H1 (cell line): ENCODE data around the gene SH3RF3. TPM values are rescaled to one million over a fixed set of nuclear protein-coding genes. Genes with fewer than 3 reads are reported as not detected.

Experiments
- CTCF ChIA-PET: fragments of 300-600 bp; sonication (Branson Sonifier 250); formaldehyde crosslinking; loops from one replicate; lab custom pipeline; 2021; ENCODE audit not compliant: partially characterized antibody; lab: Charles Lee
- POLR2A ChIA-PET: fragments of 300-600 bp; sonication (Branson Sonifier 250); formaldehyde crosslinking; loops from one replicate; lab custom pipeline; 2021; ENCODE audit warnings: inconsistent platforms; ENCODE audit not compliant: partially characterized antibody; lab: Charles Lee
- DNase-seq, 2 experiments: peaks; one replicate each; pipeline versions ENCODE4 v3.0.0 to v3.0.0-alpha.2; 2010 to 2022; ENCODE audit warnings: low spot score in 2 of 2, low read depth in 1 of 2, mixed read lengths in 1 of 2
- FAIRE-seq: peaks from 2 replicates; lab custom pipeline; 2011; peaks lifted over from hg19 to GRCh38; lab: Jason Lieb, UNC
- H2AFZ ChIP-seq: 2 replicates; pipeline ENCODE4 v1.8.1; 2012; ENCODE audit warnings: low read length, inconsistent platforms
- H2AK5ac ChIP-seq: 2 replicates; pipeline ENCODE4 v1.6.1; 2013; ENCODE audit warnings: low read depth, low read length
- H2BK120ac ChIP-seq: replicated peaks from 2 replicates; pipeline ENCODE3; 2013; ENCODE audit warnings: low read depth, low read length, inconsistent platforms
- H2BK12ac ChIP-seq: 2 replicates; pipeline ENCODE4 v1.6.1; 2013; ENCODE audit warnings: low read depth, low read length
- H2BK15ac ChIP-seq: 2 replicates; pipeline ENCODE4 v1.6.1; 2013; ENCODE audit warnings: low read length
- H2BK20ac ChIP-seq: 2 replicates; pipeline ENCODE4 v1.6.1; 2013; ENCODE audit warnings: low read length
- H2BK5ac ChIP-seq: 2 replicates; pipeline ENCODE4 v1.6.1; 2013; ENCODE audit warnings: low read depth, low read length
- H3K14ac ChIP-seq: 2 replicates; pipeline ENCODE4 v1.6.1; 2013; ENCODE audit warnings: inconsistent platforms; ENCODE audit not compliant: insufficient read length
- H3K18ac ChIP-seq: 2 replicates; pipeline ENCODE4 v1.6.1; 2013; ENCODE audit warnings: low read length; ENCODE audit errors: extremely low read depth
- H3K23ac ChIP-seq: 2 replicates; pipeline ENCODE4 v1.6.1; 2013; ENCODE audit warnings: inconsistent platforms; ENCODE audit not compliant: insufficient read length
- H3K23me2 ChIP-seq: 2 replicates; pipeline ENCODE4 v1.6.1; 2013; ENCODE audit warnings: low read depth, low read length
- H3K27ac ChIP-seq: 2 replicates; pipeline ENCODE4 v1.6.1; 2011; ENCODE audit warnings: low read depth, low read length, inconsistent platforms
- H3K27me3 ChIP-seq, 4 experiments: replicated peaks in 1 of 4; 1 replicate in 1 of 4; 2 replicates in 3 of 4; pipeline versions ENCODE4 v1.6.1 to v1.8.1; 2011 to 2013; ENCODE audit warnings: low read length in 3 of 4, mild to moderate bottlenecking in 3 of 4, inconsistent platforms in 2 of 4, mixed read lengths in 2 of 4, moderate library complexity in 1 of 4; ENCODE audit not compliant: control insufficient read depth in 3 of 4, insufficient read depth in 3 of 4; ENCODE audit errors: extremely low read depth in 1 of 4
- H3K36me3 ChIP-seq, 4 experiments: 2 replicates each; pipeline versions ENCODE4 v1.6.1 to v1.8.1; 2011 to 2013; ENCODE audit warnings: mild to moderate bottlenecking in 4 of 4, low read length in 3 of 4, moderate library complexity in 2 of 4, control low read depth in 1 of 4, inconsistent platforms in 1 of 4; ENCODE audit not compliant: insufficient read depth in 4 of 4, control insufficient read depth in 2 of 4
- H3K4ac ChIP-seq: replicated peaks from 2 replicates; pipeline ENCODE3; 2013; ENCODE audit warnings: low read length, low read depth, mixed read lengths, inconsistent platforms; ENCODE audit not compliant: insufficient read length
- H3K4me1 ChIP-seq, 4 experiments: replicated peaks in 1 of 4; 1 replicate in 1 of 4; 2 replicates in 3 of 4; pipeline versions ENCODE4 v1.6.1 to v1.8.1; 2011 to 2013; ENCODE audit warnings: low read length in 3 of 4, inconsistent platforms in 2 of 4, mixed read lengths in 1 of 4; ENCODE audit not compliant: insufficient read depth in 4 of 4, control insufficient read depth in 3 of 4
- H3K4me2 ChIP-seq, 2 experiments: 2 replicates each; pipeline versions ENCODE4 v1.6.1 to v1.8.1; 2011 to 2013; ENCODE audit warnings: low read depth in 2 of 2, low read length in 2 of 2, control low read depth in 1 of 2, inconsistent platforms in 1 of 2, mild to moderate bottlenecking in 1 of 2; ENCODE audit not compliant: insufficient read depth in 1 of 2
- H3K4me3 ChIP-seq, 4 experiments: fragments of 200-600, 300-600 bp in 1 of 4; sonication (generic), shearing (Covaris generic), sonication (Bioruptor Twin) in 1 of 4; 2 replicates each; pipeline versions ENCODE4 v1.5.1 to v1.8.1; 2011 to 2016; ENCODE audit warnings: low read length in 4 of 4, low read depth in 3 of 4, control low read depth in 2 of 4, inconsistent platforms in 2 of 4, mild to moderate bottlenecking in 2 of 4, mixed read lengths in 1 of 4, moderate library complexity in 1 of 4; ENCODE audit not compliant: insufficient read depth in 2 of 4; ENCODE audit errors: extremely low read depth in 1 of 4
- H3K56ac ChIP-seq: replicated peaks from 2 replicates; pipeline ENCODE3; 2013; ENCODE audit warnings: low read depth, mild to moderate bottlenecking, mixed read lengths, low read length, inconsistent platforms; ENCODE audit not compliant: insufficient read length
- H3K79me1 ChIP-seq: 2 replicates; pipeline ENCODE4 v1.6.1; 2013; ENCODE audit warnings: low read depth, low read length, control low read depth
- H3K79me2 ChIP-seq, 2 experiments: 2 replicates each; pipeline versions ENCODE4 v1.6.1 to v1.8.1; 2012 to 2013; ENCODE audit warnings: low read length in 2 of 2, mild to moderate bottlenecking in 2 of 2, inconsistent platforms in 1 of 2; ENCODE audit not compliant: insufficient read depth in 2 of 2, control insufficient read depth in 1 of 2
- H3K9ac ChIP-seq, 4 experiments: replicated peaks in 1 of 4; 1 replicate in 1 of 4; 2 replicates in 3 of 4; pipeline versions ENCODE4 v1.6.1 to v1.8.1; 2011 to 2013; ENCODE audit warnings: low read depth in 3 of 4, low read length in 3 of 4, control low read depth in 2 of 4, mild to moderate bottlenecking in 2 of 4, moderate library complexity in 2 of 4, inconsistent platforms in 1 of 4; ENCODE audit errors: extremely low read depth in 1 of 4
- H3K9me3 ChIP-seq, 2 experiments: 2 replicates each; pipeline versions ENCODE4 v1.6.1 to v1.8.1; 2012 to 2013; ENCODE audit warnings: mild to moderate bottlenecking in 2 of 2, moderate library complexity in 2 of 2, control low read depth in 1 of 2, inconsistent platforms in 1 of 2, low read depth in 1 of 2, low read length in 1 of 2, mixed read lengths in 1 of 2; ENCODE audit not compliant: insufficient read depth in 2 of 2
- H4K20me1 ChIP-seq, 2 experiments: replicated peaks in 1 of 2; 2 replicates each; pipeline versions ENCODE3 to v1.8.1; 2011 to 2013; ENCODE audit warnings: inconsistent platforms in 2 of 2, low read length in 2 of 2, mild to moderate bottlenecking in 1 of 2; ENCODE audit not compliant: insufficient read depth in 2 of 2, control insufficient read depth in 1 of 2
- H4K5ac ChIP-seq: 2 replicates; pipeline ENCODE4 v1.6.1; 2013; ENCODE audit warnings: low read length, low read depth, mixed read lengths, inconsistent platforms; ENCODE audit not compliant: insufficient read length
- H4K8ac ChIP-seq: 2 replicates; pipeline ENCODE4 v1.8.0; 2013; ENCODE audit warnings: mild to moderate bottlenecking, moderate library complexity, low read length, inconsistent platforms; ENCODE audit not compliant: insufficient read depth; ENCODE audit errors: extremely low read depth
- H4K91ac ChIP-seq: replicated peaks from 2 replicates; pipeline ENCODE3; 2013; ENCODE audit warnings: low read length, mixed read lengths, inconsistent platforms; ENCODE audit not compliant: insufficient read length
- CEBPB ChIP-seq: IDR thresholded peaks from 2 replicates; pipeline ENCODE4 v1.6.1; 2012; ENCODE audit warnings: low read depth, low read length
- CHD1 ChIP-seq: IDR thresholded peaks from 2 replicates; pipeline ENCODE4 v1.6.1; 2012; ENCODE audit warnings: low read depth, low read length, improper control_type of control experiment
- CREB1 ChIP-seq: IDR thresholded peaks from 2 replicates; pipeline ENCODE4 v1.6.1; 2012; ENCODE audit warnings: inconsistent platforms
- CTCF ChIP-seq, 3 experiments: IDR thresholded peaks; 1 replicate in 2 of 3; 2 replicates in 1 of 3; pipeline versions ENCODE4 v1.5.1 to v1.6.1; 2011; ENCODE audit warnings: low read length in 3 of 3, mild to moderate bottlenecking in 3 of 3, inconsistent platforms in 2 of 3, low read depth in 1 of 3, moderate library complexity in 1 of 3; ENCODE audit not compliant: insufficient read depth in 1 of 3; ENCODE audit errors: control extremely low read depth in 1 of 3
- HDAC2 ChIP-seq, 2 experiments: fragments of 300-600 bp in 1 of 2; sonication (generic) in 1 of 2; IDR thresholded peaks; 2 replicates each; pipeline ENCODE4 v1.6.1; 2011 to 2012; ENCODE audit warnings: low read depth in 2 of 2, low read length in 2 of 2, mild to moderate bottlenecking in 2 of 2, moderate library complexity in 2 of 2, borderline replicate concordance in 1 of 2, inconsistent platforms in 1 of 2
- POLR2A ChIP-seq, 2 experiments: IDR thresholded peaks; 1 replicate in 1 of 2; 2 replicates in 1 of 2; pipeline ENCODE4 v1.6.1; 2011; ENCODE audit warnings: low read depth in 2 of 2, low read length in 2 of 2, mild to moderate bottlenecking in 2 of 2; ENCODE audit errors: control extremely low read depth in 1 of 2
- POU5F1 ChIP-seq: IDR thresholded peaks from 2 replicates; pipeline ENCODE4 v1.6.1; 2011; ENCODE audit warnings: low read depth, mild to moderate bottlenecking, low read length, moderate library complexity
- SAP30 ChIP-seq: fragments of 300-600 bp; sonication (generic); IDR thresholded peaks from 2 replicates; pipeline ENCODE4 v1.7.1; 2012; ENCODE audit warnings: low read length, moderate library complexity, mild to moderate bottlenecking, inconsistent platforms; ENCODE audit not compliant: insufficient read depth, insufficient replicate concordance
- SP4 ChIP-seq: IDR thresholded peaks from 2 replicates; pipeline ENCODE4 v1.6.1; 2012; ENCODE audit warnings: low read length, inconsistent platforms
- SRF ChIP-seq: IDR thresholded peaks from 2 replicates; pipeline ENCODE4 v1.6.1; 2011; ENCODE audit warnings: mild to moderate bottlenecking, low read depth, low read length, moderate library complexity
- SUZ12 ChIP-seq: fragments of 200-600 bp; sonication (generic); IDR thresholded peaks from 2 replicates; pipeline ENCODE4 v1.6.1; 2012; ENCODE audit warnings: mild to moderate bottlenecking, inconsistent platforms, low read length, moderate library complexity, mixed read lengths
- ZNF274 ChIP-seq: IDR thresholded peaks from 2 replicates; pipeline ENCODE4 v1.7.0; 2012; ENCODE audit warnings: low read length, borderline replicate concordance; ENCODE audit errors: extremely low read depth
- WGBS, 2 experiments: shearing (Covaris generic) in 1 of 2; methylation state at CpG; one replicate each; pipeline versions ENCODE4 v1.1.6 to v1.1.7; 2013 to 2015; ENCODE audit warnings: low lambda C conversion rate in 2 of 2, mixed read lengths in 2 of 2, inconsistent platforms in 1 of 2, low coverage in 1 of 2, missing lambda C conversion rate in 1 of 2; ENCODE audit not compliant: insufficient replicate concordance in 2 of 2, insufficient coverage in 1 of 2, insufficient read length in 1 of 2; ENCODE audit errors: extremely low coverage in 1 of 2, missing lambda C conversion rate in 1 of 2; 5-methylcytosine and 5-hydroxymethylcytosine counted together
- polyA plus RNA-seq, 7 experiments: library from polyadenylated mRNA; depleted of rRNA in 3 of 7; stranded (reverse) in 5 of 7; unstranded in 2 of 7; fragments of >200 nt in 5 of 7; fragments of 200-250 nt in 2 of 7; gene quantifications; 1 replicate in 5 of 7; 2 replicates in 1 of 7; 4 replicates in 1 of 7; pipeline versions ENCODE4 v1.2.1 to v1.2.3, GENCODE V29; 2011 to 2013; ENCODE audit warnings: missing spikeins in 2 of 7, mixed read lengths in 2 of 7
- total RNA-seq: library from RNA; stranded (reverse); fragmentation: NEBNext Ultra II Directional; extraction: Animal tissue kit (Norgen Biotek cat#: 25700); gene quantifications from 2 replicates; pipeline ENCODE4 v1.2.1, GENCODE V29; 2021

The SH3RF3 gene
- total and polyA plus RNA-seq, 2 of the 8 experiments (the other 6 are each of a cell fraction or from before 2014, with no cell fraction given) = 0.11 to 0.65 TPM

- H3K18ac ChIP-seq = no peak overlapping the region
- no peaks in the 10 kb centered on the region for H3K9me3 ChIP-seq
- H4K8ac ChIP-seq = no peak overlapping the region
- no peak overlapping the region for H3K56ac ChIP-seq
- no peak overlapping the region for H2AFZ ChIP-seq
- no peak overlapping the region for H2BK120ac ChIP-seq
- no peak overlapping the region for H3K4ac ChIP-seq
- no peaks in the 10 kb centered on the region; the same call in 1 of the 2 replicates for H3K23me2 ChIP-seq
- FAIRE-seq (no peak), DNase-seq (no peak)
- H3K79me2 ChIP-seq = no peaks in the 10 kb centered on the region
- H3K4me1 ChIP-seq = peaks cover 0 to 5% (median 0%) of the 10 kb centered on the region in 4 experiments; a peak in 2 of 7 replicates
- H2BK15ac ChIP-seq = no peak overlapping the region
- no peak overlapping the region for H3K27ac ChIP-seq
- no peaks in the 10 kb centered on the region for H3K79me1 ChIP-seq
- H3K4me3 ChIP-seq = no peak overlapping the region
- H3K14ac ChIP-seq = no peak overlapping the region
- CTCF ChIA-PET = interaction anchor here (0.6 to 2.0 kb wide), 6 partner anchors 11 to 162 kb away, joined by 3 to 6 read pairs (median 4); no protein-coding TSS in a partner anchor
- H3K36me3 ChIP-seq = no peaks in the 10 kb centered on the region
- H2BK20ac ChIP-seq = no peak overlapping the region
- no peaks in the 10 kb centered on the region for H3K27me3 ChIP-seq
- no peak overlapping the region for H2BK5ac ChIP-seq
- no peak overlapping the region for H3K23ac ChIP-seq
- H2AK5ac ChIP-seq = no peak overlapping the region
- WGBS, 2 experiments = 89% methylated on average over 3 of the region's 3 CpGs; no CpG with 5 or more reads in 1 of the 2 experiments
- H4K5ac ChIP-seq = no peak overlapping the region
- no peak overlapping the region for H4K91ac ChIP-seq
- POLR2A ChIA-PET = interaction anchor here (1.0 kb wide), 1 partner anchor 34 kb away, joined by 3 read pairs; no protein-coding TSS in a partner anchor
- no peak overlapping the region for H3K4me2 ChIP-seq
- no peaks in the 10 kb centered on the region for H4K20me1 ChIP-seq
- no peak overlapping the region; a peak in 1 of 7 replicates for H3K9ac ChIP-seq
- no peak overlapping the region for H2BK12ac ChIP-seq
- TF ChIP-seq POU5F1 (no peak), HDAC2 (IDR thresholded peaks at IDR 0.05; ENCODE audit: borderline replicate concordance in 1 of 2, low read depth in 2 of 2, low read length in 2 of 2) (no peak), SAP30 (no peak), CEBPB (no peak), POLR2A (IDR thresholded peaks at IDR 0.05; ENCODE audit: control extremely low read depth in 1 of 2, low read depth in 2 of 2, low read length in 2 of 2) (no peak), CHD1 (no peak), CREB1 (no peak), CTCF (IDR thresholded peaks at IDR 0.05; ENCODE audit: control extremely low read depth in 1 of 3, insufficient read depth in 1 of 3, low read depth in 1 of 3, low read length in 3 of 3) (no peak), SUZ12 (no peak), ZNF274 (no peak), SRF (no peak), SP4 (no peak)
These were observed 219.2 kb downstream of the SH3RF3 start for GRCh38 chr2:109348190-109348589.
